IMR-90 (cell line): Measurements from ENCODE around the gene FAT2. TPM values are rescaled to one million over a fixed set of nuclear protein-coding genes. Genes with fewer than 3 reads are reported as not detected.

ENCODE experiments used
- ATAC-seq: fragments of 200-7000 bp; cut with Tn5 transposase; 2 replicates; pipeline ENCODE4 v1.9.1; 2020; ENCODE audit warnings: low read depth, mild to moderate bottlenecking, moderate library complexity
- BruUV-seq: library from RNA; stranded (reverse); fragments of 400-500 nt; replicated peaks from 2 replicates; lab custom pipeline; 2021; lab: Mats Ljungman, UMichigan
- CTCF ChIA-PET: fragments of 300-600 bp; formaldehyde crosslinking; extraction: SDS; loops from one replicate; lab custom pipeline; 2021; ENCODE audit warnings: antibody characterized with exemption; lab: Yijun Ruan, JAX
- POLR2A ChIA-PET: fragments of 300-600 bp; sonication (Branson Sonifier 250); formaldehyde crosslinking; loops from one replicate; lab custom pipeline; 2022; ENCODE audit warnings: antibody characterized with exemption; ENCODE audit not compliant: unreplicated experiment; lab: Charles Lee
- DNase-seq: peaks from one replicate; pipeline ENCODE4 v3.0.0; 2013
- H2AFZ ChIP-seq: replicated peaks from 2 replicates; pipeline ENCODE3; 2013; ENCODE audit warnings: low read length, mild to moderate bottlenecking; ENCODE audit not compliant: poor library complexity
- H2AK5ac ChIP-seq: 2 replicates; pipeline ENCODE4 v1.6.1; 2013; ENCODE audit warnings: low read depth, low read length, inconsistent platforms
- H2AK9ac ChIP-seq: replicated peaks from 2 replicates; pipeline ENCODE3; 2013; ENCODE audit warnings: mild to moderate bottlenecking, low read depth, low read length, moderate library complexity; ENCODE audit not compliant: poor library complexity
- H2BK120ac ChIP-seq: 2 replicates; pipeline ENCODE4 v1.6.1; 2013; ENCODE audit warnings: low read depth, low read length, inconsistent platforms
- H2BK15ac ChIP-seq: 3 replicates; pipeline ENCODE4 v1.6.1; 2013; ENCODE audit warnings: low read depth, low read length, inconsistent platforms
- H2BK20ac ChIP-seq: 2 replicates; pipeline ENCODE4 v1.6.1; 2013; ENCODE audit warnings: low read depth, mild to moderate bottlenecking, inconsistent platforms, low read length, moderate library complexity
- H2BK5ac ChIP-seq: 2 replicates; pipeline ENCODE4 v1.6.1; 2013; ENCODE audit warnings: mild to moderate bottlenecking, low read depth, low read length, inconsistent platforms; ENCODE audit not compliant: poor library complexity, severe bottlenecking
- H3K14ac ChIP-seq: replicated peaks from 2 replicates; pipeline ENCODE4 v1.6.1; 2013; ENCODE audit warnings: low read depth, low read length, inconsistent platforms
- H3K18ac ChIP-seq: 2 replicates; pipeline ENCODE4 v1.6.1; 2013; ENCODE audit warnings: low read depth, low read length, control low read depth
- H3K23ac ChIP-seq: 2 replicates; pipeline ENCODE4 v1.6.1; 2013; ENCODE audit warnings: low read depth, low read length, inconsistent platforms
- H3K27ac ChIP-seq: 2 replicates; pipeline ENCODE4 v1.5.1; 2013; ENCODE audit warnings: mild to moderate bottlenecking, control low read depth, low read length; ENCODE audit not compliant: insufficient read depth
- H3K27me3 ChIP-seq: 2 replicates; pipeline ENCODE4 v1.6.1; 2013; ENCODE audit warnings: low read length; ENCODE audit not compliant: control insufficient read depth, insufficient read depth
- H3K36me3 ChIP-seq: 2 replicates; pipeline ENCODE4 v1.6.1; 2013; ENCODE audit warnings: low read length, mixed read lengths; ENCODE audit not compliant: control insufficient read depth, insufficient read depth
- H3K4ac ChIP-seq: 2 replicates; pipeline ENCODE4 v1.6.1; 2013; ENCODE audit warnings: low read depth, low read length, inconsistent platforms
- H3K4me1 ChIP-seq: 2 replicates; pipeline ENCODE4 v1.6.1; 2013; ENCODE audit warnings: low read length, mixed read lengths; ENCODE audit not compliant: control insufficient read depth, insufficient read depth
- H3K4me2 ChIP-seq: 2 replicates; pipeline ENCODE4 v1.6.1; 2013; ENCODE audit warnings: low read depth, mild to moderate bottlenecking, control low read depth, low read length, moderate library complexity
- H3K4me3 ChIP-seq: 2 replicates; pipeline ENCODE4 v1.5.1; 2013; ENCODE audit warnings: low read depth, mild to moderate bottlenecking, control low read depth, low read length, moderate library complexity; ENCODE audit not compliant: insufficient read depth
- H3K56ac ChIP-seq: 2 replicates; pipeline ENCODE4 v1.6.1; 2013; ENCODE audit warnings: low read length, inconsistent platforms; ENCODE audit not compliant: insufficient read depth; ENCODE audit errors: extremely low read depth
- H3K79me1 ChIP-seq, 2 experiments: 2 replicates each; pipeline ENCODE4 v1.6.1; 2013; ENCODE audit warnings: low read length in 2 of 2, inconsistent platforms in 1 of 2, low read depth in 1 of 2
- H3K9ac ChIP-seq: 2 replicates; pipeline ENCODE4 v1.6.1; 2013; ENCODE audit warnings: low read depth, low read length, control low read depth
- H3K9me1 ChIP-seq: 2 replicates; pipeline ENCODE4 v1.6.1; 2013; ENCODE audit warnings: low read length, inconsistent platforms; ENCODE audit not compliant: insufficient read depth
- H3K9me3 ChIP-seq: 2 replicates; pipeline ENCODE4 v1.6.1; 2013; ENCODE audit warnings: low read length; ENCODE audit not compliant: control insufficient read depth, insufficient read depth
- H4K20me1 ChIP-seq: 2 replicates; pipeline ENCODE4 v1.6.1; 2013; ENCODE audit warnings: low read length, inconsistent platforms; ENCODE audit not compliant: insufficient read depth
- H4K5ac ChIP-seq: 2 replicates; pipeline ENCODE4 v1.6.1; 2013; ENCODE audit warnings: mild to moderate bottlenecking, low read depth, low read length, control low read depth
- H4K8ac ChIP-seq, 2 experiments: 2 replicates each; pipeline ENCODE4 v1.6.1; 2013; ENCODE audit warnings: low read depth in 2 of 2, low read length in 2 of 2, control low read depth in 1 of 2, inconsistent platforms in 1 of 2
- H4K91ac ChIP-seq: 2 replicates; pipeline ENCODE4 v1.6.1; 2013; ENCODE audit warnings: low read depth, low read length, inconsistent platforms; ENCODE audit not compliant: insufficient read depth
- BHLHE40 ChIP-seq: fragments of 150-350 bp; IDR thresholded peaks from 2 replicates; pipeline ENCODE4 v1.6.1; 2016; ENCODE audit warnings: mild to moderate bottlenecking, low read depth, low read length
- CHD1 ChIP-seq: IDR thresholded peaks from 2 replicates; pipeline ENCODE4 v1.6.1; 2012; ENCODE audit warnings: low read depth, low read length, improper control_type of control experiment
- CTCF ChIP-seq: conservative IDR thresholded peaks from 2 replicates; pipeline ENCODE4 v1.5.1; 2012; ENCODE audit warnings: mild to moderate bottlenecking, low read depth, low read length, improper control_type of control experiment
- ELK1 ChIP-seq: fragments of 150-350 bp; IDR thresholded peaks from 2 replicates; pipeline ENCODE4 v1.6.1; 2016; ENCODE audit warnings: low read depth, mild to moderate bottlenecking, low read length, moderate library complexity, borderline replicate concordance
- FOS ChIP-seq: fragments of 150-350 bp; IDR thresholded peaks from 2 replicates; pipeline ENCODE4 v1.6.1; 2016; ENCODE audit warnings: low read depth, low read length
- MAFK ChIP-seq: IDR thresholded peaks from 2 replicates; pipeline ENCODE4 v1.6.1; 2012; ENCODE audit warnings: low read depth, low read length, improper control_type of control experiment
- MAZ ChIP-seq: IDR thresholded peaks from 2 replicates; pipeline ENCODE4 v1.6.1; 2012; ENCODE audit warnings: low read depth, mild to moderate bottlenecking, low read length, improper control_type of control experiment, moderate library complexity, borderline replicate concordance
- MXI1 ChIP-seq: IDR thresholded peaks from 2 replicates; pipeline ENCODE4 v1.6.1; 2012; ENCODE audit warnings: low read depth, mild to moderate bottlenecking, low read length, moderate library complexity, borderline replicate concordance
- NFE2L2 ChIP-seq: fragments of 150-350 bp; IDR thresholded peaks from 2 replicates; pipeline ENCODE4 v1.6.1; 2016; ENCODE audit warnings: low read depth, mild to moderate bottlenecking, low read length
- POLR2A ChIP-seq: IDR thresholded peaks from 2 replicates; pipeline ENCODE4 v1.6.1; 2012; ENCODE audit warnings: mild to moderate bottlenecking, low read depth, low read length
- WGBS, 2 experiments: methylation state at CpG; one replicate each; pipeline versions ENCODE4 v1.1.5 to v1.1.7; 2013; ENCODE audit warnings: missing lambda C conversion rate in 2 of 2; ENCODE audit not compliant: insufficient read length in 1 of 2; ENCODE audit errors: extremely low coverage in 2 of 2; 5-methylcytosine and 5-hydroxymethylcytosine counted together
- dilution Hi-C: fragments of 300-500 bp; cut with HindIII; formaldehyde crosslinking; loops from one replicate; pipeline ENCODE4 v1.14.3; 2018; ENCODE audit warnings: low sequenced_read_pairs; ENCODE audit not compliant: unreplicated experiment
- in situ Hi-C: fragments of 300-500 bp; cut with MboI; formaldehyde crosslinking; loops from 3 replicates; pipeline ENCODE4 v1.14.3; 2019; ENCODE audit warnings: low sequenced_read_pairs, inconsistent platforms, mixed read lengths
- intact Hi-C: fragments of 100-400 bp; cut with micrococcal nuclease; formaldehyde crosslinking; loops from 2 replicates; pipeline ENCODE4 v1.10.0; 2022
- polyA plus RNA-seq, 3 experiments: library from polyadenylated mRNA; depleted of rRNA; stranded (reverse); fragments of >200 nt; gene quantifications; 2 replicates each; pipeline ENCODE4 v1.2.3, GENCODE V29; 2012; ENCODE audit warnings: low replicate concordance in 1 of 3
- total RNA-seq: library from RNA; depleted of rRNA; stranded (reverse); fragments of >200 nt; gene quantifications from 2 replicates; pipeline ENCODE4 v1.2.3, GENCODE V29; 2012

Gene FAT2
- total and polyA plus RNA-seq, 2 of the 4 experiments (the other 2 are of a cell fraction), result under 0.01 to 0.03 TPM

- in situ Hi-C loops, result no loop called here
- BruUV-seq, result no TSS peak
- CTCF ChIA-PET, result no interaction called here
Observed at GRCh38 chr5:151568036-151568435, 23.1 kb downstream of the FAT2 start.

More at GRCh38 chr5:151568036-151568435, 23.1 kb downstream of the FAT2 start:
- 10% methylated on average over 2 of the region's 7 CpGs; no CpG with 5 or more reads in 1 of the 2 experiments for WGBS, 2 experiments
- Histone ChIP-seq H2AK5ac (no peak overlapping the region), H3K9me3 (no peaks in the 10 kb centered on the region), H3K4me2 (no peak overlapping the region), H4K8ac (no peak overlapping the region), H4K91ac (no peak overlapping the region), H3K23ac (no peak overlapping the region), H4K20me1 (no peaks in the 10 kb centered on the region), H3K4ac (no peak overlapping the region), H4K5ac (no peak overlapping the region), H3K9ac (no peak overlapping the region), H3K27ac (no peak overlapping the region), H2AFZ (no peak overlapping the region), H3K36me3 (no peaks in the 10 kb centered on the region), H2BK15ac (no peak overlapping the region), H3K27me3 (peaks cover 8% of the 10 kb centered on the region), H3K14ac (no peak overlapping the region), H3K4me1 (no peaks in the 10 kb centered on the region), H3K18ac (no peak overlapping the region), H2BK20ac (no peak overlapping the region), H2BK5ac (no peak overlapping the region), H2AK9ac (no peak overlapping the region), H2BK120ac (no peak overlapping the region), H3K9me1 (no peaks in the 10 kb centered on the region), H3K79me1 (no peaks in the 10 kb centered on the region), H3K56ac (no peak overlapping the region), H3K4me3 (no peak overlapping the region)
- DNase-seq, result no peak
- POLR2A ChIA-PET, result no interaction called here
- no peak for ATAC-seq
- dilution Hi-C loops (no loop called here), intact Hi-C loops (no loop called here)
- no peak for TF ChIP-seq MAZ
- TF ChIP-seq POLR2A, result no peak
- no peak for TF ChIP-seq MAFK
- TF ChIP-seq CTCF, result no peak
- no peak for TF ChIP-seq ELK1
- no peak for TF ChIP-seq BHLHE40
- TF ChIP-seq FOS, result no peak
- TF ChIP-seq NFE2L2, result no peak
- TF ChIP-seq MXI1, result no peak
- no peak for TF ChIP-seq CHD1
